Gastrocnemius medialis (tissue), 4 donors: ENCODE results near the gene SAE1.

Experiments used
- POLR2A ChIP-seq, 2 donors: fragments of 450-650 bp; IDR thresholded peaks; one replicate each; pipeline ENCODE4 v1.6.1; 2017; ENCODE audit warnings: antibody characterized with exemption in 2 of 2, mild to moderate bottlenecking in 2 of 2, moderate library complexity in 2 of 2
- TF ChIP-seq, protein P1 (sequence below), 5 experiments: fragments of 450-650 bp in 3 of 5; fragments of 200-600 bp in 2 of 5; sonication (generic) in 2 of 5; IDR thresholded peaks in 4 of 5; conservative IDR thresholded peaks in 1 of 5; 1 replicate in 4 of 5; 2 replicates in 1 of 5; pipeline ENCODE4 v1.5.1; 2016 to 2019; ENCODE audit warnings: antibody characterized with exemption in 5 of 5, mild to moderate bottlenecking in 3 of 5, moderate library complexity in 3 of 5

DNA sequence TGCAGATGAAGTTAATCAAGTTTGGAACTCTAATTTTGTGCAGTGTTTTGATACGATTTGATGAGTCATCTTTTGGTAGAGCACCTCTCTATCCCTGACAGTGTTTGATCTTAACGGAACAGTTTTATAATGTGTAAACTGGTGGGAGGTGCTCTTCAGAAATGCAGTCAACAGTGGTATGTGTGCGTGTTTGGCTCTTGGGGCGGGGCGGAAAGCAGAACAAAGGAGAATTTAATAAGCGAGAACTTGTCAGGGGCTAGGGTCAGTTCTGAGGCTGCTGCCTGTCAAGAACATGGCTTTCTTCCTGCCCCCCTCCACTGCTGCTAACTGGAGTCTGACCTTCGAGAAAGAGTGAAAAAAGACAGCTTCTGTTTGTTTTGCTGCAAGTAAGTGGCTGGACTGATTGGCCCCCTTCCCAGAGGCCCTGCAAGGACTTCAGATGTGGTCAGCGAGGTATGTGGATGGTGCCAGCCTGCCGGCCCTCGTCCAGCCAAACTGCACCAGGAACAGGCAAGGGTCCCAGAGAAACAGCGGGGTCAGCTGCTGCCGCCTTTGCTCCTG lies 59.6 kb downstream of the SAE1 start:
- TF ChIP-seq, protein P1, sequence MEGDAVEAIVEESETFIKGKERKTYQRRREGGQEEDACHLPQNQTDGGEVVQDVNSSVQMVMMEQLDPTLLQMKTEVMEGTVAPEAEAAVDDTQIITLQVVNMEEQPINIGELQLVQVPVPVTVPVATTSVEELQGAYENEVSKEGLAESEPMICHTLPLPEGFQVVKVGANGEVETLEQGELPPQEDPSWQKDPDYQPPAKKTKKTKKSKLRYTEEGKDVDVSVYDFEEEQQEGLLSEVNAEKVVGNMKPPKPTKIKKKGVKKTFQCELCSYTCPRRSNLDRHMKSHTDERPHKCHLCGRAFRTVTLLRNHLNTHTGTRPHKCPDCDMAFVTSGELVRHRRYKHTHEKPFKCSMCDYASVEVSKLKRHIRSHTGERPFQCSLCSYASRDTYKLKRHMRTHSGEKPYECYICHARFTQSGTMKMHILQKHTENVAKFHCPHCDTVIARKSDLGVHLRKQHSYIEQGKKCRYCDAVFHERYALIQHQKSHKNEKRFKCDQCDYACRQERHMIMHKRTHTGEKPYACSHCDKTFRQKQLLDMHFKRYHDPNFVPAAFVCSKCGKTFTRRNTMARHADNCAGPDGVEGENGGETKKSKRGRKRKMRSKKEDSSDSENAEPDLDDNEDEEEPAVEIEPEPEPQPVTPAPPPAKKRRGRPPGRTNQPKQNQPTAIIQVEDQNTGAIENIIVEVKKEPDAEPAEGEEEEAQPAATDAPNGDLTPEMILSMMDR (IDR thresholded peaks at IDR 0.05 in 4 of 5, conservative IDR thresholded peaks at IDR 0.05 in 1 of 5), result no peak
- no peak for TF ChIP-seq POLR2A (IDR thresholded peaks at IDR 0.05)
